Keratinocyte (primary cell): ENCODE results near the gene IPMK. TPM values are rescaled to one million over a fixed set of nuclear protein-coding genes. Genes with fewer than 3 reads are reported as not detected.

Experiments
- DNase-seq: peaks from one replicate; pipeline ENCODE4 v3.0.0-alpha.2; 2011; ENCODE audit warnings: low read depth, missing footprints, low spot score
- FAIRE-seq: peaks from 2 replicates; lab custom pipeline; 2011; peaks lifted over from hg19 to GRCh38; lab: Jason Lieb, UNC
- H2AFZ ChIP-seq: 2 replicates; pipeline ENCODE4 v1.6.0; 2012; ENCODE audit warnings: low read length, control low read depth, inconsistent platforms; ENCODE audit not compliant: control insufficient read depth
- H3K27ac ChIP-seq: 2 replicates; pipeline ENCODE4 v1.5.1; 2011; ENCODE audit warnings: low read length; ENCODE audit not compliant: control insufficient read depth, insufficient read depth
- H3K27me3 ChIP-seq: 3 replicates; pipeline ENCODE4 v1.6.0; 2011; ENCODE audit warnings: low read length; ENCODE audit not compliant: control insufficient read depth, insufficient read depth; ENCODE audit errors: extremely low read depth
- H3K36me3 ChIP-seq, 2 experiments: 2 replicates in 1 of 2; 3 replicates in 1 of 2; pipeline ENCODE4 v1.5.1; 2011; ENCODE audit warnings: low read length in 2 of 2, mild to moderate bottlenecking in 1 of 2; ENCODE audit not compliant: control insufficient read depth in 2 of 2, insufficient read depth in 2 of 2; ENCODE audit errors: extremely low read depth in 1 of 2
- H3K4me1 ChIP-seq: 3 replicates; pipeline ENCODE4 v1.5.1; 2011; ENCODE audit warnings: low read length; ENCODE audit not compliant: control insufficient read depth, insufficient read depth; ENCODE audit errors: extremely low read depth
- H3K4me2 ChIP-seq: 3 replicates; pipeline ENCODE4 v1.6.0; 2011; ENCODE audit warnings: low read depth, low read length; ENCODE audit not compliant: control insufficient read depth, insufficient read depth; ENCODE audit errors: extremely low read depth
- H3K4me3 ChIP-seq, 3 experiments: fragments of 200-600 bp in 1 of 3; sonication (generic) in 1 of 3; 2 replicates in 2 of 3; 3 replicates in 1 of 3; pipeline ENCODE4 v1.5.1; 2011 to 2016; ENCODE audit warnings: low read length in 3 of 3, mild to moderate bottlenecking in 3 of 3, control low read depth in 2 of 3, inconsistent platforms in 1 of 3, low read depth in 1 of 3, mixed read lengths in 1 of 3, mixed run types in 1 of 3, moderate library complexity in 1 of 3; ENCODE audit not compliant: control insufficient read depth in 2 of 3, insufficient read depth in 2 of 3; ENCODE audit errors: extremely low read depth in 1 of 3
- H3K79me2 ChIP-seq: 2 replicates; pipeline ENCODE4 v1.6.0; 2012; ENCODE audit warnings: low read length; ENCODE audit not compliant: control insufficient read depth, insufficient read depth
- H3K9ac ChIP-seq: 3 replicates; pipeline ENCODE4 v1.6.0; 2011; ENCODE audit warnings: low read length; ENCODE audit not compliant: control insufficient read depth, insufficient read depth; ENCODE audit errors: extremely low read depth
- H3K9me1 ChIP-seq: 3 replicates; pipeline ENCODE4 v1.6.0; 2011; ENCODE audit warnings: low read length; ENCODE audit not compliant: control insufficient read depth, insufficient read depth; ENCODE audit errors: extremely low read depth
- H3K9me3 ChIP-seq: 2 replicates; pipeline ENCODE4 v1.5.1; 2012; ENCODE audit warnings: low read depth, low read length; ENCODE audit not compliant: control insufficient read depth
- H4K20me1 ChIP-seq: 3 replicates; pipeline ENCODE4 v1.6.0; 2011; ENCODE audit warnings: low read length; ENCODE audit not compliant: control insufficient read depth, insufficient read depth; ENCODE audit errors: extremely low read depth
- EZH2 ChIP-seq: IDR thresholded peaks from one replicate; pipeline ENCODE4 v1.6.1; 2012; ENCODE audit warnings: inconsistent platforms, mild to moderate bottlenecking, low read length, moderate library complexity
- dilution Hi-C: fragments of 300-500 bp; cut with MboI; formaldehyde crosslinking; loops from one replicate; pipeline ENCODE4 v1.7.0; 2020; ENCODE audit warnings: low sequenced_read_pairs; ENCODE audit not compliant: extremely low pct_ligation_motif_present
- polyA plus RNA-seq, 5 experiments: library from polyadenylated mRNA; depleted of rRNA in 3 of 5; stranded (reverse) in 3 of 5; stranded (forward) in 1 of 5; unstranded in 1 of 5; fragments of >200 nt; gene quantifications; 1 replicate in 1 of 5; 2 replicates in 3 of 5; 3 replicates in 1 of 5; pipeline versions ENCODE4 v1.2.1 to v1.2.3, GENCODE V29; 2011 to 2012; ENCODE audit warnings: missing spikeins in 2 of 5, low read depth in 1 of 5, low replicate concordance in 1 of 5
- TF ChIP-seq, protein P1 (sequence below), 3 experiments: IDR thresholded peaks in 1 of 3; conservative IDR thresholded peaks in 1 of 3; optimal IDR thresholded peaks in 1 of 3; 2 replicates in 2 of 3; 3 replicates in 1 of 3; pipeline versions ENCODE3 to v1.5.1; 2011; ENCODE audit warnings: low read length in 3 of 3, mild to moderate bottlenecking in 3 of 3, moderate library complexity in 2 of 3, control low read depth in 1 of 3, inconsistent platforms in 1 of 3; ENCODE audit not compliant: insufficient read depth in 2 of 3; ENCODE audit errors: extremely low read depth in 1 of 3

The IPMK gene
- polyA plus RNA-seq, 1 donor (not counting 4 experiments of a cell fraction or from before 2014, with no cell fraction given) = 4.5 TPM

GRCh38 chr10:58265249-58265648 lies 2.4 kb downstream of the IPMK start:
- no peaks in the 10 kb centered on the region for H3K36me3 ChIP-seq
- no peaks in the 10 kb centered on the region for H3K9me1 ChIP-seq
- H3K4me3 ChIP-seq = no peak overlapping the region
- H3K9ac ChIP-seq = peak overlapping the region; percentile 91
- DNase-seq (no peak), FAIRE-seq (no peak)
- TF ChIP-seq EZH2 = no peak
- TF ChIP-seq, protein P1, sequence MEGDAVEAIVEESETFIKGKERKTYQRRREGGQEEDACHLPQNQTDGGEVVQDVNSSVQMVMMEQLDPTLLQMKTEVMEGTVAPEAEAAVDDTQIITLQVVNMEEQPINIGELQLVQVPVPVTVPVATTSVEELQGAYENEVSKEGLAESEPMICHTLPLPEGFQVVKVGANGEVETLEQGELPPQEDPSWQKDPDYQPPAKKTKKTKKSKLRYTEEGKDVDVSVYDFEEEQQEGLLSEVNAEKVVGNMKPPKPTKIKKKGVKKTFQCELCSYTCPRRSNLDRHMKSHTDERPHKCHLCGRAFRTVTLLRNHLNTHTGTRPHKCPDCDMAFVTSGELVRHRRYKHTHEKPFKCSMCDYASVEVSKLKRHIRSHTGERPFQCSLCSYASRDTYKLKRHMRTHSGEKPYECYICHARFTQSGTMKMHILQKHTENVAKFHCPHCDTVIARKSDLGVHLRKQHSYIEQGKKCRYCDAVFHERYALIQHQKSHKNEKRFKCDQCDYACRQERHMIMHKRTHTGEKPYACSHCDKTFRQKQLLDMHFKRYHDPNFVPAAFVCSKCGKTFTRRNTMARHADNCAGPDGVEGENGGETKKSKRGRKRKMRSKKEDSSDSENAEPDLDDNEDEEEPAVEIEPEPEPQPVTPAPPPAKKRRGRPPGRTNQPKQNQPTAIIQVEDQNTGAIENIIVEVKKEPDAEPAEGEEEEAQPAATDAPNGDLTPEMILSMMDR (optimal IDR thresholded peaks at IDR 0.05 in 1 of 3, IDR thresholded peaks at IDR 0.05 in 1 of 3, conservative IDR thresholded peaks at IDR 0.05 in 1 of 3; ENCODE audit: extremely low read depth in 1 of 3, insufficient read depth in 2 of 3, low read length in 3 of 3) = no peak
- H2AFZ ChIP-seq = no peak overlapping the region
- H3K4me1 ChIP-seq = peaks cover 25% of the 10 kb centered on the region
- no peaks in the 10 kb centered on the region for H3K9me3 ChIP-seq
- peaks cover 49% of the 10 kb centered on the region for H3K79me2 ChIP-seq
- dilution Hi-C loops = no loop called here
- peak overlapping the region; percentile 96 for H3K27ac ChIP-seq
- H3K4me2 ChIP-seq = peak overlapping the region; percentile 98
- no peaks in the 10 kb centered on the region for H3K27me3 ChIP-seq
- no peaks in the 10 kb centered on the region for H4K20me1 ChIP-seq

GRCh38 chr10:58264780-58265179 lies 2.9 kb downstream of the IPMK start:
- H3K4me3 ChIP-seq = no peak overlapping the region

More at GRCh38 chr10:58264780-58265179, 2.9 kb downstream of the IPMK start:
- dilution Hi-C loops = no loop called here
- H3K4me1 ChIP-seq = peaks cover 21% of the 10 kb centered on the region
- H3K79me2 ChIP-seq = peaks cover 45% of the 10 kb centered on the region
- no peaks in the 10 kb centered on the region for H3K27me3 ChIP-seq
- no peak for FAIRE-seq
- H3K4me2 ChIP-seq = peak overlapping the region; percentile 98
- peak overlapping the region; percentile 24 for H3K27ac ChIP-seq
- no peaks in the 10 kb centered on the region for H3K9me3 ChIP-seq
- no peak overlapping the region for H3K9ac ChIP-seq
- no peaks in the 10 kb centered on the region for H4K20me1 ChIP-seq
- no peak for DNase-seq
- no peaks in the 10 kb centered on the region for H3K36me3 ChIP-seq
- TF ChIP-seq EZH2 = no peak
- TF ChIP-seq, protein P1 (optimal IDR thresholded peaks at IDR 0.05 in 1 of 3, IDR thresholded peaks at IDR 0.05 in 1 of 3, conservative IDR thresholded peaks at IDR 0.05 in 1 of 3; ENCODE audit: extremely low read depth in 1 of 3, insufficient read depth in 2 of 3, low read length in 3 of 3) = no peak
- H2AFZ ChIP-seq = no peak overlapping the region
- H3K9me1 ChIP-seq = no peaks in the 10 kb centered on the region
